Measurements from ENCODE around the gene IGF2BP3. TPM values are rescaled to one million over a fixed set of nuclear protein-coding genes. Genes with fewer than 3 reads are reported as not detected.

IGF2BP3 gene
- total and polyA plus RNA-seq, 10 donors = 0.17 to 6.8 (median 1.6) TPM

Small RNA genes lying within 50 kb of the gene (small RNA-seq; reads per million reads assigned to genes)
- gene AC079780.1 = 0 reads per million in 4 donors
- gene RF00019 = 0 reads per million in 4 donors
- gene RNU7-143P = 0 reads per million in 4 donors
- 0 to 0.14 (median 0.07) reads per million in 4 donors for gene SNORD65C

Other genes with a start within 250 kb of the IGF2BP3 start
- gene GPNMB, start 223.7 kb downstream of the IGF2BP3 start, total RNA-seq = 10 to 100 TPM in 6 of 7 donors, 1 to 10 TPM in 1; 8.8 to 59.8 (median 26.7) TPM
- 10 to 100 TPM in 2 of 3 donors, 1 to 10 TPM in 1; 9.6 to 64.8 (median 31.2) TPM for gene GPNMB, start 223.7 kb downstream of the IGF2BP3 start, polyA plus RNA-seq
- gene MALSU1, start 171.2 kb downstream of the IGF2BP3 start, total RNA-seq = 10 to 100 TPM; 26.5 to 49.8 (median 36.2) TPM
- gene MALSU1, start 171.2 kb downstream of the IGF2BP3 start, polyA plus RNA-seq = 10 to 100 TPM; 18.3 to 34.2 (median 28.3) TPM
- 10 to 100 TPM; 59.2 to 98.7 (median 89.6) TPM for gene TRA2A, start 61.5 kb upstream of the IGF2BP3 start, total RNA-seq
- gene TRA2A, start 61.5 kb upstream of the IGF2BP3 start, polyA plus RNA-seq = 10 to 100 TPM; 67.3 to 89.7 (median 85.7) TPM
- gene CCDC126, start 126.9 kb upstream of the IGF2BP3 start, total RNA-seq = 10 to 100 TPM; 11.3 to 25.6 (median 14.0) TPM
- 1 to 10 TPM; 3.2 to 4.3 (median 4.0) TPM for gene CCDC126, start 126.9 kb upstream of the IGF2BP3 start, polyA plus RNA-seq
- 10 to 100 TPM in 2 of 7 donors, 1 to 10 TPM in 5; 3.8 to 12.7 (median 6.8) TPM for gene FAM221A, start 209.7 kb upstream of the IGF2BP3 start, total RNA-seq
- gene FAM221A, start 209.7 kb upstream of the IGF2BP3 start, polyA plus RNA-seq = 1 to 10 TPM; 4.2 to 7.5 (median 5.1) TPM
- gene STK31, start 239.7 kb upstream of the IGF2BP3 start, total RNA-seq = 1 to 10 TPM in 2 of 7 donors, under 1 TPM in 5; 0.33 to 2.4 (median 0.85) TPM
- gene STK31, start 239.7 kb upstream of the IGF2BP3 start, polyA plus RNA-seq = under 1 TPM; 0.17 to 0.57 (median 0.19) TPM

Measured in spleen (tissue), 11 donors.